GM19324 (cell line): ENCODE results near the gene MPDZ.

Experiments
- ATAC-seq: cut with Tn5 transposase; IDR thresholded peaks from one replicate; pipeline ENCODE4 v1.9.1; 2021; ENCODE audit warnings: mild to moderate bottlenecking, moderate library complexity; ENCODE audit not compliant: unreplicated experiment, low FRiP score

Gene MPDZ

GRCh38 chr9:13100914-13101572 lies 178.4 kb downstream of the MPDZ start:
- no peak for ATAC-seq

- no peak for ATAC-seq
Observed at GRCh38 chr9:13095056-13095455, 184.4 kb downstream of the MPDZ start.

- ATAC-seq, result no peak
Observed at GRCh38 chr9:13090628-13091027, 188.9 kb downstream of the MPDZ start.

GRCh38 chr9:13089666-13090065 lies 189.8 kb downstream of the MPDZ start:
- ATAC-seq, result no peak

GRCh38 chr9:13088720-13089427 lies 190.6 kb downstream of the MPDZ start:
- no peak for ATAC-seq

- no peak for ATAC-seq
Observed at GRCh38 chr9:13083963-13084528, 195.4 kb downstream of the MPDZ start.

GRCh38 chr9:13083366-13083765 lies 196.1 kb downstream of the MPDZ start:
- ATAC-seq, result no peak

- no peak for ATAC-seq
Observed at GRCh38 chr9:13082796-13083195, 196.7 kb downstream of the MPDZ start.

GRCh38 chr9:13078164-13078563 lies 201.3 kb downstream of the MPDZ start:
- no peak for ATAC-seq

- ATAC-seq, result no peak
Observed at GRCh38 chr9:13076616-13077015, 202.9 kb downstream of the MPDZ start.

GRCh38 chr9:13071921-13072320 lies 207.6 kb downstream of the MPDZ start:
- ATAC-seq, result no peak

GRCh38 chr9:13070612-13071595 lies 208.6 kb downstream of the MPDZ start:
- no peak for ATAC-seq

GRCh38 chr9:13069498-13069897 lies 210.0 kb downstream of the MPDZ start:
- ATAC-seq, result no peak

GRCh38 chr9:13064676-13065075 lies 214.8 kb downstream of the MPDZ start:
- ATAC-seq, result no peak

- ATAC-seq, result no peak
Observed at GRCh38 chr9:13063880-13064459, 215.5 kb downstream of the MPDZ start.

- ATAC-seq, result no peak
Observed at GRCh38 chr9:13061390-13061789, 218.1 kb downstream of the MPDZ start.
